ENCODE data around the gene GSTA1. TPM values are rescaled to one million over a fixed set of nuclear protein-coding genes. Genes with fewer than 3 reads are reported as not detected.

Gene GSTA1
- polyA plus RNA-seq, 2 donors = 2.4 to 3.1 TPM

GRCh38 chr6:52741872-52742271, 61.7 kb downstream of the GSTA1 start:
- WGBS, 2 donors = 88 to 91% methylated on average over 1 of the region's 1 CpG
- Histone ChIP-seq H3K27me3 (ENCODE audit: control insufficient read depth in 1 of 2, insufficient read depth in 2 of 2, low read length in 2 of 2) (no peaks in the 10 kb centered on the region), H3K36me3 (ENCODE audit: control insufficient read depth in 2 of 2, insufficient read depth in 2 of 2, low read length in 1 of 2) (no peaks in the 10 kb centered on the region), H3K4me3 (ENCODE audit: low read depth in 1 of 2, low read length in 2 of 2) (no peak overlapping the region), H3K9me3 (ENCODE audit: control insufficient read depth in 2 of 2, insufficient read depth in 1 of 2, low read depth in 1 of 2, low read length in 1 of 2) (peaks cover 2 to 4% of the 10 kb centered on the region in 2 donors), H3K4me1 (ENCODE audit: control insufficient read depth in 2 of 2, insufficient read depth in 2 of 2, low read length in 1 of 2) (no peaks in the 10 kb centered on the region), H3K27ac (ENCODE audit: low read depth in 2 of 2, low read length in 1 of 2) (no peak overlapping the region)

Other genes starting within 250 kb of the GSTA1 start
- 1 to 10 TPM; 1.0 to 1.8 TPM for gene TRAM2, start 226.8 kb downstream of the GSTA1 start, polyA plus RNA-seq
- 10 to 100 TPM; 30.8 to 43.2 TPM for gene TMEM14A, start 132.7 kb downstream of the GSTA1 start, polyA plus RNA-seq
- not detected for gene GSTA2, start 40.3 kb downstream of the GSTA1 start, polyA plus RNA-seq
- not detected for gene GSTA5, start 37.0 kb upstream of the GSTA1 start, polyA plus RNA-seq
- gene GSTA3, start 105.9 kb upstream of the GSTA1 start, polyA plus RNA-seq = under 1 TPM in 1 of 2 donors, not detected in 1; 0.13 TPM
- 10 to 100 TPM; 41.8 to 62.0 TPM for gene GSTA4, start 191.5 kb upstream of the GSTA1 start, polyA plus RNA-seq

All from esophagus (tissue), 2 donors.